ENCODE results near the gene ATXN7L1. TPM values are rescaled to one million over a fixed set of nuclear protein-coding genes. Genes with fewer than 3 reads are reported as not detected.
"Not testable (repeated sequence)": the region's sequence is repeated elsewhere in the genome, so short reads cannot be mapped to it uniquely, and the experiment has no call there.

Gene ATXN7L1
- total RNA-seq, 1 experiment from 2014 or later = 16.3 TPM

DNA sequence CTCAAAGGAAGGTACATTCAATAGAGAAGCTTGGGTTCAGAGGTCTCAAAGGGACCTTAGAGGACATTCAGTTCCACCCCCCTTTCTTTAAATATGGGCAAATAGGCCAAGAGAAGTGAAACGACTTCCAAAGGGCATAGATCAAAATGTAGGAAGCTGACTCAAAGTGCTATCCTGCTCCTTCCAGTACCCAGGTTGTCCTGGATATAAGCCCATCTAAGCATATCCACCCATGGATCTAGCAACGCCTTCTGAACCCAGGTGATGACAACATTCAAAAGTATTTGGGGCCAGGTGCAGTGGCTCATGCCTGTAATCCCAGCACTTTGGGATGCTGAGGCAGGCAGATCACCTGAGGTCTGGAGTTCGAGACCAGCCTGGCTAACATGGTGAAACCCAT is 5.3 kb downstream of the ATXN7L1 start:
- in situ Hi-C loops (cut with HindIII; ENCODE audit: low pct_unique_long_range_greater_than_20kb, low sequenced_read_pairs) = no loop called here

DNA sequence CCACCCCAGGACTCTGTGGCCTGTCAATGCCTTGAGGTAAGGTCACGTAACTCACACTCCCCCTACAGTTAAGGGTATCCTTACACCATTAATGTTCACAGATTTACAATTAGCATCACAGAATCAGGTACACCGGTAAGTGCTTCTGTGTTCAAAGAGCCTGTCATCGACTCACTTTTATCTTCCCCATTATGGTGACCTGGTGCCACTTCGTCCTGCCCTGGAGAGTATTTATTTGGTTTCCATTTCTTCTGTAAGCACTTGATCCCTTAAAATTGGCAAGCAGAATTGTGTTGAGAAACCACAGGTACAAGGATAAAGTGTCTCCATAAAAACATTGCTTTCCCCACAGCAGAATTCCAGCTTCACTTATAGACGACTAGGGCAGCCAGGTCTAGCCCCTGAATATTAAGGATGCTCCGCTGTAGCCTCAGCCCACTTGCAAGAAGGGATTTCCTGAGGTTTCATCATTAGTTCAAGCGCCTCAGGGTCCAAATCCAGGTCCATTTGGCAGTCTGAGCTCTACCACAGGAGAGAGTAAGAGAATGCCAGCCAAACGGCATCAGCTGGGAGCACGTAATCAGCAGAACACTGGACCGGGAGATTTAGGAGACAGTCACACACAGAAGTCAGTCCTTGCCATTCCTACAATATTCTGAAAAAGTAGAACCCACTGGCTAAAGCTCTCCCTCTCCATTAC is 10.1 kb downstream of the ATXN7L1 start:
- no peak for DNase-seq (ENCODE audit: low read depth, low spot score)
- in situ Hi-C loops (cut with HindIII; ENCODE audit: low pct_unique_long_range_greater_than_20kb, low sequenced_read_pairs) = no loop called here

More for the DNA sequence above, 5.3 kb downstream of the ATXN7L1 start:
- DNase-seq (ENCODE audit: low read depth, low spot score) = no peak

DNA sequence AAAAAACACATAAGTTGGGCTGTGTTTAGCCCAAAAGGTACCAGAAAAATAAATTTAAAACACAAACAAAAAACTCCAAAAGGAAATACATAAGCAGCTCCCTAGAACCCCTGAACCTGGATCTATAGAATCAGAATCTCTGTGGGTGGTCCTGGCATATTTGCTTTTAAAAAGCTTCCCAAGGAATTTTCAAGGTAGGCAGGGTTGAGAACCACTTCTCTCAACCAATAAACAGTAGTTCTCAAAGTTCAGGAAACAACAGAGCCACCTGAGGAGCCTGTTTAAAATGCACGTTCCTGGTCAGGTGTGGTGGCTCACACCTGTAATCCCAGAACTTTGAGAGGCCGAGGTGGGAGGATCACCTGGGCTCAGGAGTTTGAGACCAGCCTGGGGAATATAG is 12.5 kb downstream of the ATXN7L1 start:
- no peak for DNase-seq (ENCODE audit: low read depth, low spot score)
- in situ Hi-C loops (cut with HindIII; ENCODE audit: low pct_unique_long_range_greater_than_20kb, low sequenced_read_pairs) = no loop called here

DNA sequence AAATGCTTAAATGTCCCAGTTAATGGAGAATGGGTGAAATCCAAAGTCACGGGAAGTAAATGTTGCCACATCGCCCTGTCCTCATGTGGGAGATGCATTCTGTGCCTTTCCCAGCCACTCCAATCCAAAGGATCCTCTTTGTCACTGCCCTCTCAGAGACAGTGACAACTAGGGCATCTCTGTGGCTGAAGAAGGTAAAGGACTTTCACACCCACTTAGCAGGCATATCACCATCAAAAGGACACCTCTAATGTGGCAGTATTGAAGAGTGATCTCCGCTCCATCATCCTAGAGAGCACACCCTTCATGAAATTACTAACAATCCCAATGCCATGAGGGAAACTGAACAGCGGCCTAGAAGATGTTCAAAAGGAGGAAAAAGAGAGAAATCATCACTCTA is 13.6 kb downstream of the ATXN7L1 start:
- no peak for DNase-seq (ENCODE audit: low read depth, low spot score)
- in situ Hi-C loops (cut with HindIII; ENCODE audit: low pct_unique_long_range_greater_than_20kb, low sequenced_read_pairs) = no loop called here

DNA sequence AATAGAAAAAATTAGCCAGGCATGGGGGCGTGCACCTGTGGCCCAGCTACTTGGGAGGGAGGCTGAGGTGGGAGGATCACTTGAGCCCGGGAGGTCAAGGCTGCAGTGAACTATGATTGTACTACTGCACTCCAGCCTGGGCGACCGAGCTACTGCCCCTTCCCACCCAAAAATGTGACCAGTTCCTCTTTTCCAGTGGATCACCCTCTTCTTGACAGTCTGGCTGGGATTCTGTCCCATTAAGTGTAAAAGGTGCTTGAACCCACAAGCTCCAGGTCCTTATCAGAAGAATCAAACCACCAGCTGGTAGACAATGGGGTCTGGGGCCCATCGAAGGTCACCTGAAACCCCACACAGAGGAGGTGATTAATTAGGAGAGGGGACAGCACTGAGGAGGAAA is 14.1 kb downstream of the ATXN7L1 start:
- DNase-seq (ENCODE audit: low read depth, low spot score) = no peak
- in situ Hi-C loops (cut with HindIII; ENCODE audit: low pct_unique_long_range_greater_than_20kb, low sequenced_read_pairs) = no loop called here

DNA sequence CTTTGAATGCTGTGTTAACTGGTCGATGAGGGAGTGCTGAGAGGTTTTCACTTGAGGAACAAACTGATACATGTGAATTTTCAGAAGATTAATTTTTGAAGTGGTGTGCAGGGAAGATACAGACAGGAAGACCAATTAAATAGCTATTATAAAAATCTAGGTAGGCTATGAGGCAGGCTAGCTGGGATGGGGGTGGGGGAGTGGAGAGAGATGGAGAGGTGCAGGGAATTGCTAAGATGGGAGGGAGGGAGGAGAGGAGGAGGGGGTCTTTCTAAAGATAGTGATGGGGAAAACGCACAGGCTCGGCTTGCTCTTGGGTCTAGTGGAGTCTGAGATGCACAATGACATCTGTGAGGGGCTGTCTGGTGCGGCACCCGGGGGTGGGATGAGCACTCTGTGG is 15.2 kb downstream of the ATXN7L1 start:
- in situ Hi-C loops (cut with HindIII; ENCODE audit: low pct_unique_long_range_greater_than_20kb, low sequenced_read_pairs) = no loop called here
- no peak for DNase-seq (ENCODE audit: low read depth, low spot score)

DNA sequence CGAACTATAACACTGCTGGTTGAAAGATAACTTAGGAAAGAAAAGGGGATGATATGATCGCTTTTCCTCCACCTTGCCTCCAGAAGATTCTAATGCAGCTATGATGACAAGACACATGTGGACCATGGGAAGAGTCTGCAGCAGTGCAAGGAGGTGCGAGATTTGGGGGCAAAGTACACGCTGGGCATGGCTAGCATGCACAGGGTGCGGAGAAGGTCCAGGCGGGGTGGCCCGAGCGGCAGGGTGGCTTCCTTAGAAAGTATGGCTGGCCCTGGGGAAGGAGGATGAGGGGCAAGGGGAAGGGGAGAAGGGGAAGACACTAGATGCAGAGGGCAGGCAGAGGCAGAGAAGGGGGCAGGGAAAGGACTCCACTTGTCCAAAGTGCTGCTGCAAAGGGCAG is 15.6 kb downstream of the ATXN7L1 start:
- in situ Hi-C loops (cut with HindIII; ENCODE audit: low pct_unique_long_range_greater_than_20kb, low sequenced_read_pairs) = no loop called here
- no peak for DNase-seq (ENCODE audit: low read depth, low spot score)

DNA sequence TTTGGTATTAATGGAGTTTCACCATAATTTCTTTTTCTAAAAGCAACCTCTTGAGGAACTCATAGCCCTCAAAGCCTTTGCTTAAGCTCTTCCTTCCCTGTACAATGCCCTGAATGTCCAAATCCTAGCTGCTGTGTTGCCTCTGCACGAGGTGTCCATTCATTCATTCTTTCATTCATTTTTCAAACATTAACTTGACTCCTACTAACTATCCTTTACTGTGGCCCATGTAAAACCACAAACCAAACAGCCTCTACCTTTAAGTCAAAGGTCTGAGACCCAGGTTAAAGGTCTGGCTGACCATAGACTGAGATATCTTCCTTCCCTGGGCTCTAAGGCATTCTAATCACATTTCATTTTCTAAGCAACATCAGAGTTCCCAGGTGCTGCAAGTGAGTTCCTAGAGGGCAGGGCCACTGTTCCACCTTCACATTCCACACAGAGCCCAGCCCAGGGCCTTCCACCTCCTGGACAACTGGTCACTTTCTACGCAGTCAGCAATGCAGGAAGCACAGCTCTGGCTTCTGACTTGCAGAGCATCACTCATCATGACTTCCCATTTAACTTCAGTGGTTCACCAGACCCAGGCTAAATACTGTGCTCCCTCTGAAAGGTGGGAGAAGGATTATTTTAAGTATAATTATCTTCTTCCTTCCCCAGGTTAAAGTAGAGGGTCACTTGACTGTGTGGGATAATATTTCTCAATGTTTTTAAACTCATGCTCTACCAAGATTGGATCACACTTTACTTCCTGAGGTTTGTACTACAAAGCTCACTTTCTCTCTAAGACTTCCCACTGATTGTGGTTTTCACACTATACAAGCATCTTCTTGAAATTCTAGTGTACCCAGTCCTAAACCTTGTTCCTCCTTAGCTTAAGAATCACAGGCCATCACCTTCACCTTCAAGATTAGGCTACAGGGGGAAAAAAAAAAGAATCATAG is 19.1 kb downstream of the ATXN7L1 start:
- DNase-seq (ENCODE audit: low read depth, low spot score) = no peak
- in situ Hi-C loops (cut with HindIII; ENCODE audit: low pct_unique_long_range_greater_than_20kb, low sequenced_read_pairs) = no loop called here

DNA sequence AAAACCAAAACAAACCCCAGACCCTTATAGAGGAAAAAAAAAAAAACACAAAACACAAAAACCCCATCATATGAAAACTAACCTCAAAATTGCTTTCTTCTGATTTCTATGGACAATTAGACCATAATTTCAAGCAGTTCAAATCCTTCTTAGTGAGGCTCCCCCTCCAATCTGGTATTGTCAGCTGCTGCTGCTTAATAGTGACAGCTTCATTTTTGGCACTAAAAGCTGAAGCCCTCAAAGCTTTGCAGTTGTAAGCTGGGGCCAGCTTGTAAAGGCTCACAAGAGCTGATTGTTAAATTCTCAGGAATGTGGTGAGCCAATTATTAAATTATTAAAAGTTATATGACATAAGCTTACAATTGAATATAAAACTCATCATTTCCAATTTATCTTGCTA is 21.9 kb downstream of the ATXN7L1 start:
- in situ Hi-C loops (cut with HindIII; ENCODE audit: low pct_unique_long_range_greater_than_20kb, low sequenced_read_pairs) = no loop called here
- no peak for DNase-seq (ENCODE audit: low read depth, low spot score)

DNA sequence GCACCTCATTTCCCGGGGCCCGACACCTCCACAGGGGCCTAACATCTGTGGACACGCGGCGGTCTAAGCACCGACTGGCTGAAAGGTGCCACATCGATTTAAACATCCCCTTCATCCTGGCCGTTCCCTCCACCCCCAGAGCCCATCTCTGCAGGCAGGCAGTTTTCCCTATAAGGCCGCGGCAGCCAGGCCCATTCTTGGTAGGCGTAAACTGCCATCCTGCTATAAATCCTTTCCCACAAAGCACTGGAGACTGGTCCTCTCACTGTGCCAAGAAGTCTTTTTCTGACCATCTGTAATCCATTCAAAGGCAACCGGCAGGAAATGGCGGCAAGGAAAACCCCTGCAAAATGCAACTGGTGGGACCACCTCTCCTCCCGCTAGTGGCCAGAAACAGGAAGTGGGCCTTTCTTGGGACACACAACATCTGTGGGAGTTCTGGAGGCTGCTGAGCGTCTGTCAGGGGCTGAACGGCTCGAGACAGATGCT is 22.4 kb downstream of the ATXN7L1 start:
- in situ Hi-C loops (cut with HindIII; ENCODE audit: low pct_unique_long_range_greater_than_20kb, low sequenced_read_pairs) = no loop called here
- DNase-seq (ENCODE audit: low read depth, low spot score) = no peak

DNA sequence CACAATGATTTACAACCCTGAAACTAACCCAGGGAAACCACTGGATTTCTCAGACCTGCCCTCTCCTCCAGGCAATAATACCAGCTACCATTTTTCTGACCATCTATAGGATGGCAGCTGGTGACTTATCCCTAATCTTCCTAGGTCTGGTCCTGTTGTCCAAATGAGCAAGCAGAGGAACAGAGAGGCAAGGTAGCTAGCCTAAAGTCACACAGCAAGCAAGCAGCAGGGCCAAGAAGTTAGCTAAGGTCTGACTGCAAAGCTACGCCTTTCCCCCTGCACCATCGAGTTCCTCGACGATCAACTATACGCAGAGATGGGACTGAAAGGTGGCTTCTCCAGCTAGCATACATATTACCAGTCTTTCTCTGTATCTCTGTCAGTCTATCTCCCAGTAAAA is 25.3 kb downstream of the ATXN7L1 start:
- in situ Hi-C loops (cut with HindIII; ENCODE audit: low pct_unique_long_range_greater_than_20kb, low sequenced_read_pairs) = no loop called here
- no peak for DNase-seq (ENCODE audit: low read depth, low spot score)

DNA sequence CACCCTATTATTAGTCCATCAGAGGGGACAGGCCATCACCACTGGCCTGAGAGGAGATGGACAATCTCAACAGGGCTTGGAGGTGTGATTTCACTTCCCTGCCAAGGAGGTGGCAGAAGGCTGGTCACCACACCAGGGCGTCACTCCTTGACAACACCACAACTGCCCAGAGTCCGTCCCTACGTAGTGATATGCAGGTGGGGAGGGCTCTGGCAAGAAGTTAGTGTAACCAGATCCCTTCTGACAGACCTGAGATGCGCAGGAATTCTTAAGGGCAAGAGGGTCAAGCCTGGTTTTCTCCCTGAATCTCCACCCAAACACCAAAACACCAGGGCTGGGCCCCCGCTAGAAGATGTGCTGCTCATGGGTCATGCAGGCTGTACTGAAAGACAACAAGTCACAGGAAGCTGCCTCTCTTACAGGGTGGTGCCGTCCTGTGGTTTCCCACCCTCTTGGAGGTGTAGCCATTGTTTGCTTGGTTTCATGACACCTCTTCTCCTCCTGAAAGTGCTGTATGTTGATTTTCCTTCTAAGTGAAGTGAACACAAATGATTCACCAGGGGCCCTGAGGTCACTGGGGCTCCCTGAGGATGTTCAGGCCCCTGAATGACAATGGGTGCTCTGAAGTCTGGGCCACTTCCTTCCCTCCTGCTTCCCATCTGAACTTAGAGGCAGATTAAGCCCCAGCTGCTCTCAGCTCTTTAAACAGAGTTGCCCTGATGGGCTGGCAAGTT is 27.1 kb downstream of the ATXN7L1 start:
- in situ Hi-C loops (cut with HindIII; ENCODE audit: low pct_unique_long_range_greater_than_20kb, low sequenced_read_pairs) = no loop called here
- DNase-seq (ENCODE audit: low read depth, low spot score) = peak; percentile 16

DNA sequence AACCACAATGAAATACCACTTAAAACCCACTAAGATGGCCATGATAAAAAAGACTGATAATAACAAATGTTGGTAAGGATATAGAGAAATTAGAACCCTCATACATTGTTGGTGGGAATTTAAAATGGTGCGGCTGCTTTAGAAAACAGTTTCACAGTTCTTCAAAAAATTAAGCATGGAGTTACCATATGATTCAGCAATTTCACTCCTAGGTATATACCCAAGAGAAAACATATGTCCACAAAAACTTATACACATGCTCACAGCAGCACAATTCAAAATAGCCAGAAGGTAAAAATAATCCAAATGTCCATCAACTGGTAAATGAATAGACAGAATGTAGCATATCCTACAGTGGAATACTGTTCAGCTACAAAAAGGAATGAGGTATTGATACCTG is 30.0 kb downstream of the ATXN7L1 start:
- DNase-seq (ENCODE audit: low read depth, low spot score) = no peak
- in situ Hi-C loops (cut with HindIII; ENCODE audit: low pct_unique_long_range_greater_than_20kb, low sequenced_read_pairs) = no loop called here

DNA sequence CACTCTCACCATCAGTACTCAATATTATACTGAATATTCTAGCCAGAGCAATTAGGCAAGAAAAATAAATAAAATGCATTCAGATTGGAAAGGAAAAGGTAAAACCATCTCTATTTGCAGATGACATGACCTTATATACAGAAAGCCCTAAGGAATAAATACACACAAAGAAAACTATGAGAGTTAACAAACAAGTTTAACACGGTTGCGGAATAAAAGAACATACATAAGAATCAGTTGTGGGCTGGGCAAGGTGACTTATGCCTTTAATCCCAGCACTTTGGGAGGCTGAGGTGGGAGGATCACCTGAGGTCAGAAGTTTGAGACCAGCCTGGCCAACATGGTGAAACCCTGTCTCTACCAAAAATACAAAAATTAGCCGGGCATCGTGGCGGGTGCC is 31.7 kb downstream of the ATXN7L1 start:
- in situ Hi-C loops (cut with HindIII; ENCODE audit: low pct_unique_long_range_greater_than_20kb, low sequenced_read_pairs); DNase-seq (ENCODE audit: low read depth, low spot score): not testable (repeated sequence)

DNA sequence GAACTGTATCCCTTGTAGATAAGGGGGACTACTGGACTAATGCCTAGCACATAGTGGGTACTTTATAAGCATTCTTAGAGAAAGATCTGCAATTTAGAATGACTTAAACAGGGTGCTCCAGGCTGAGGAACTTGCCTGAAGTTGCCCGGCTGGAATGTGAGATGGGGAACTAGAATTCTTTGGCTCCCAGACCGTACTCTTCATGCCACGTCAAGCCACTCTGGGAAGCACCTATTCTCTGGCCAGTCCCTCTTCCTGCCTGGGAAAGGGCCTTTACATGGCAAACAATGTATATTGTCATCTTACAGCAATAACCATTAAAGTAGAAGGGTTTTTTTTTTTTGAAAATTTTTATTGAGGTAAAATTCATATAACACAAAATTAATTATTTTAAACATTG is 34.5 kb downstream of the ATXN7L1 start:
- DNase-seq (ENCODE audit: low read depth, low spot score) = no peak
- in situ Hi-C loops (cut with HindIII; ENCODE audit: low pct_unique_long_range_greater_than_20kb, low sequenced_read_pairs) = no loop called here

DNA sequence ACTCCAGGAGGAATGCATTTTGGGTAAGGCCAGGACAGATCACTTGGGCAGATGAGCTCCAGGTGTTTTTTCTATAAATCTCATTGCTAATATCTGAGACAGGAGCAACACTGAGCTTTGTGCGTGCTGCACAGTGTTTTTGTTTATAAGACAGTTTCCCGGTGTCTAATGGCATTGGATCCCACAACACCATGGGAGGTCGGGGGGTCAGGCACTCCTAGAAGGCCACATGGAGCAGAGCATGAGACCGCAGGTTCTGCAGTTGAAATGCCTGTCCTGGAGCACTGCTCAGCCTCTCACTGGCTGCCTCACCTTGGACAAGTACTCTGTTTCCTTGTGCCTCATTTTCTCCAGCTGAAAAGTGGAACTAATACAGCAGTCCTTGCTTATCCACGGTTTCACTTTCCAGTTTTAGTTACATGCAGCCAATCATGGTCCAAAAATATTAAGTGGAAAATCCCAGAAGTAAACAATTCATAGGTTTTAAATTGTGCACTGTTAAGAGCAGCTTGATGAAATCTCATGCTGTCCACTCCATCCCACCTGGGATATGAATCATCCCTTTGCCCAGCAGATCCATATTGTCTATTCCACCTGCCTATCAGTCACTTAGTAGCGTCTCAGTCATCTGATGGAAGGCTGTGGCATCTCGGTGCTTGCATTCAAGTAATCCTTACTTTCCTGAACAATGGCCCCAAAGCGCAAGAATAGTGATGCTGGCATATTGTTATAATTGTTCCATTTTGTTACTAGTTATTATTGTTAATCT is 35.2 kb downstream of the ATXN7L1 start:
- DNase-seq (ENCODE audit: low read depth, low spot score) = no peak

DNA sequence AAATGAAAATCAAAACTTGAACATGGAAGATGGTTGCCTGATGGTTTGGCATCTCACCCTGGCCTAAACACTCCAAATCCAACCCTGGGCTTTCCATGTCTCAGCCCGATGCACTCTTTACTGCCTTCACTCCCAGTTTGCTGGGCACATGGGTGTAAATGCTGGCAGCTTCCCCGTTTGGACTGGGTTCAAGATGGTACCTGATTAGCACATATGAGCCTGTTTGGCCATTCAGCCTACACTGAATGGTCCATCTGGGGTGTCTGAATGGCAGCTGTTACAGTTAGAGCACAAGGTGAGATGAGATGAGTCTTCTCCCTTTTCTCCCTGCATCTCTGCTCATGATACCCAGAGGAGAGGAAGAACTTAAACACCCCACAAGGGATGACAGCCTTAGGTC is 37.1 kb downstream of the ATXN7L1 start:
- DNase-seq (ENCODE audit: low read depth, low spot score) = no peak
- in situ Hi-C loops (cut with HindIII; ENCODE audit: low pct_unique_long_range_greater_than_20kb, low sequenced_read_pairs) = no loop called here

More for the DNA sequence above, 35.2 kb downstream of the ATXN7L1 start:
- in situ Hi-C loops (cut with HindIII; ENCODE audit: low pct_unique_long_range_greater_than_20kb, low sequenced_read_pairs) = no loop called here

Data from SK-MEL-5 (cell line).